DND-41 (cell line): Measurements from ENCODE around the gene TTLL5.

Experiments used
- ATAC-seq: fragments of 200-7000 bp; cut with Tn5 transposase; 3 replicates; pipeline ENCODE4 v1.9.1; 2021; ENCODE audit warnings: low read depth; ENCODE audit not compliant: insufficient read depth
- DNase-seq: peaks from one replicate; pipeline ENCODE4 v3.0.0-alpha.2; 2020
- H2AFZ ChIP-seq: 2 replicates; pipeline ENCODE4 v1.6.0; 2012; ENCODE audit warnings: low read depth, low read length
- H3K27ac ChIP-seq: 2 replicates; pipeline ENCODE4 v1.5.1; 2012; ENCODE audit warnings: low read length, inconsistent platforms
- H3K27me3 ChIP-seq: fragments of 200-600 bp; sonication (generic); 2 replicates; pipeline ENCODE4 v1.6.0; 2012; ENCODE audit warnings: low read length, mild to moderate bottlenecking, inconsistent platforms; ENCODE audit not compliant: insufficient read depth, poor library complexity
- H3K36me3 ChIP-seq: 2 replicates; pipeline ENCODE4 v1.5.1; 2012; ENCODE audit warnings: low read length, inconsistent platforms; ENCODE audit not compliant: insufficient read depth
- H3K4me1 ChIP-seq: 2 replicates; pipeline ENCODE4 v1.5.1; 2012; ENCODE audit warnings: mild to moderate bottlenecking, low read length; ENCODE audit not compliant: insufficient read depth
- H3K4me2 ChIP-seq: 2 replicates; pipeline ENCODE4 v1.6.0; 2012; ENCODE audit warnings: mild to moderate bottlenecking, moderate library complexity, low read length, inconsistent platforms; ENCODE audit not compliant: insufficient read depth
- H3K4me3 ChIP-seq, 2 experiments: fragments of 200-600 bp in 1 of 2; shearing (Covaris generic) in 1 of 2; 2 replicates each; pipeline ENCODE4 v1.5.1; 2012 to 2016; ENCODE audit warnings: inconsistent platforms in 2 of 2, low read length in 2 of 2, mild to moderate bottlenecking in 2 of 2, low read depth in 1 of 2, moderate library complexity in 1 of 2
- H3K79me2 ChIP-seq: 2 replicates; pipeline ENCODE4 v1.6.0; 2012; ENCODE audit warnings: low read length, inconsistent platforms; ENCODE audit not compliant: insufficient read depth
- H3K9ac ChIP-seq: 2 replicates; pipeline ENCODE4 v1.6.0; 2012; ENCODE audit warnings: low read depth, mild to moderate bottlenecking, inconsistent platforms, low read length, moderate library complexity
- H3K9me3 ChIP-seq: 2 replicates; pipeline ENCODE4 v1.5.1; 2012; ENCODE audit warnings: low read length, moderate library complexity, mild to moderate bottlenecking, inconsistent platforms; ENCODE audit not compliant: insufficient read depth, severe bottlenecking
- H4K20me1 ChIP-seq: 2 replicates; pipeline ENCODE4 v1.6.0; 2012; ENCODE audit warnings: low read length; ENCODE audit not compliant: insufficient read depth
- CTCF ChIP-seq: IDR thresholded peaks from 2 replicates; pipeline ENCODE4 v1.5.1; 2012; ENCODE audit warnings: borderline replicate concordance, low read length, moderate library complexity, mild to moderate bottlenecking; ENCODE audit not compliant: poor library complexity, severe bottlenecking; ENCODE audit errors: extremely low read depth
- EZH2 ChIP-seq: IDR thresholded peaks from 3 replicates; pipeline ENCODE4 v1.6.1; 2012; ENCODE audit warnings: borderline replicate concordance, low read depth, mild to moderate bottlenecking, moderate library complexity, low read length, inconsistent platforms; ENCODE audit not compliant: severe bottlenecking

TTLL5 gene

GRCh38 chr14:75824318-75824717 is 163.3 kb downstream of the TTLL5 start:
- Histone ChIP-seq H3K9ac (no peak overlapping the region), H3K79me2 (no peaks in the 10 kb centered on the region), H3K27me3 (no peaks in the 10 kb centered on the region), H4K20me1 (no peaks in the 10 kb centered on the region), H2AFZ (no peak overlapping the region), H3K4me1 (no peaks in the 10 kb centered on the region), H3K4me3 (no peak overlapping the region), H3K36me3 (peaks cover 39% of the 10 kb centered on the region), H3K4me2 (no peak overlapping the region), H3K9me3 (no peaks in the 10 kb centered on the region), H3K27ac (no peak overlapping the region)
- DNase-seq (no peak), ATAC-seq (no peak)
- TF ChIP-seq EZH2 = no peak
- TF ChIP-seq CTCF = no peak

DNA sequence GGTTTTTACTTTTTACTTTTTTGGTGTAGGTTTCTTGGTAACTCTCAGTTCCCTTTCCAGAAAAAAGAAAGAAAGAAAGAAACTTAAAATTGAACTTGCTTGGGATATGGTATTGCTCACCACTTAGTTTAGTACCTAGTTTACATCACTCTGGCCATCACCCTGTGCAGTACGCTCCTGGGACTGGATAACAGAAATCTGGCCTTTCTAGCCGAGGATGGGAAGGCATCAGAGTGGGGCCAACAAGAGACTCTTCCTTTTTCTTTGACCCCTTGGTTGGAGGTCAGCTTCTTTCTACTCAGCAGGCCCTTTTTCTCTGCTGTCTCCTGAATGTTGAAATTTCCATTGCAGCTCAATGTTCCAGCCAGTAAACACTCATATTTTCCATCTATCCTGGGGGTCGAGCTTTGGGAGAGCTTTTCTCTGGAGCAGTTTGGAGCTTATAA is 164.1 kb downstream of the TTLL5 start:
- Histone ChIP-seq H3K4me1 (no peaks in the 10 kb centered on the region), H4K20me1 (no peaks in the 10 kb centered on the region), H3K79me2 (no peaks in the 10 kb centered on the region), H3K9ac (no peak overlapping the region), H3K27me3 (no peaks in the 10 kb centered on the region), H2AFZ (no peak overlapping the region), H3K4me3 (no peak overlapping the region), H3K36me3 (peaks cover 32% of the 10 kb centered on the region; the same call in 1 of the 2 replicates), H3K9me3 (no peaks in the 10 kb centered on the region), H3K27ac (no peak overlapping the region), H3K4me2 (no peak overlapping the region)
- DNase-seq = no peak
- ATAC-seq = no peak
- TF ChIP-seq EZH2 (no peak), CTCF (no peak)

DNA sequence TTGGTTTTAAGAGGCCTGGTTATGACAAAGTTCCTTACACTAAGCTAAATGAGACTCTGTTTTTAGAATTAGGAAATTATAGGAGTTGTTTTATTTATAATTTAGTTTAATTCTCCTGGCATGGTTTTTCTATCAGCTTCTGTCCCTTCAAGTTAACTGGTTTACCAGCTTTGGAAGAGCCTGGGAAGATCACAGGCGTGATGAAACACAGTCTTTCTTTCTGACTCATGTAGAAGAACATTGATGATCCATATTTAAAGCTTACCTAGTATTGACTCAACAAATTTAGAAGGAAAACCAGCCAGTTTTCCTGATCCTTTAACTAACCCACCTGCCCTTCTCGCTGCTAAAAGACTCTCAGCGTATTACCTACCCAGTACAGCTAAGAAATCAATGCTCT is 165.6 kb downstream of the TTLL5 start:
- Histone ChIP-seq H3K4me2 (no peak overlapping the region), H3K79me2 (no peaks in the 10 kb centered on the region), H3K27me3 (no peaks in the 10 kb centered on the region), H2AFZ (no peak overlapping the region), H3K36me3 (peaks cover 18% of the 10 kb centered on the region; the same call in 1 of the 2 replicates), H3K9me3 (no peaks in the 10 kb centered on the region), H3K27ac (no peak overlapping the region), H3K4me3 (no peak overlapping the region), H3K9ac (no peak overlapping the region), H4K20me1 (no peaks in the 10 kb centered on the region), H3K4me1 (peaks cover 10% of the 10 kb centered on the region)
- DNase-seq (no peak), ATAC-seq (no peak)
- TF ChIP-seq CTCF = no peak

DNA sequence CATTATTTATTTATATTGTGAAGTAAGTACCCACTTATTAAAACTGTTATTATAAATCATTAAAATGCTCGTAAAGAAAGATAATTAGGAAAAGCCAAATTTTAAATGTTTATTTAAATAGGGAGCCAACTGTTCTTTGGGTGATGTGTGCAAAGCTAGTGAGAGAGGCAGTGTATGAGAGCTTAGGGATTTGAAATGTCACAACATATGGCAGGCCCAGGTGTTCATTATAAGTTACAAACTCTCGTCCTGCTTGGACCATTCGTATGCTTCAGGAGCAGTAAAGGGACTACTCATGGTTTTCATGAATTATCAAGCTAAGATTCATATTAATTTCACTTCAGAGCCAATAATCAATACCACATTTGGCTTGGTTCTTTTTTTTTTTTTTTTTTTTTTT is 166.3 kb downstream of the TTLL5 start:
- ATAC-seq = no peak
- no peaks in the 10 kb centered on the region for H3K79me2 ChIP-seq
- TF ChIP-seq CTCF (no peak), EZH2 (no peak)
- H3K4me3 ChIP-seq = no peak overlapping the region
- no peak overlapping the region for H3K27ac ChIP-seq
- peaks cover 11% of the 10 kb centered on the region; the same call in 1 of the 2 replicates for H3K36me3 ChIP-seq
- H3K4me2 ChIP-seq = no peak overlapping the region
- H3K9ac ChIP-seq = no peak overlapping the region
- H2AFZ ChIP-seq = no peak overlapping the region
- no peak for DNase-seq
- no peaks in the 10 kb centered on the region for H3K9me3 ChIP-seq
- H4K20me1 ChIP-seq = no peaks in the 10 kb centered on the region
- no peaks in the 10 kb centered on the region for H3K27me3 ChIP-seq
- H3K4me1 ChIP-seq = peaks cover 17% of the 10 kb centered on the region
